B cell (primary cell): ENCODE data around the gene GFAP. TPM values are rescaled to one million over a fixed set of nuclear protein-coding genes. Genes with fewer than 3 reads are reported as not detected.
A peak's percentile ranks its signal among the peaks of the same experiment; 100 is the strongest.

Experiments used
- ATAC-seq: fragments of 200-7000 bp; cut with Tn5 transposase; one replicate; pipeline ENCODE4 v1.10.0; 2021; ENCODE audit warnings: low read depth, mild to moderate bottlenecking, moderate number of reproducible peaks, moderate library complexity
- CTCF ChIA-PET: fragments of 350-600 bp; sonication (Branson Sonifier 250); formaldehyde crosslinking; loops from one replicate; lab custom pipeline; 2021; ENCODE audit warnings: antibody characterized with exemption, inconsistent platforms; lab: Charles Lee
- POLR2A ChIA-PET: fragments of 350-600 bp; sonication (Branson Sonifier 250); formaldehyde crosslinking; loops from one replicate; lab custom pipeline; 2021; ENCODE audit warnings: antibody characterized with exemption; lab: Charles Lee
- DNase-seq: peaks from one replicate; pipeline ENCODE4 v3.0.0; 2013
- H2AFZ ChIP-seq: 2 replicates; pipeline ENCODE4 v1.6.1; 2012; ENCODE audit warnings: mild to moderate bottlenecking, low read depth, low read length; ENCODE audit not compliant: insufficient read depth, poor library complexity, severe bottlenecking
- H3K27ac ChIP-seq, 2 donors: 1 replicate in 1 of 2; 2 replicates in 1 of 2; pipeline ENCODE4 v1.5.1; 2012 to 2013; ENCODE audit warnings: low read length in 2 of 2, mild to moderate bottlenecking in 2 of 2, moderate library complexity in 1 of 2
- H3K27me3 ChIP-seq, 4 experiments: fragments of 200-600 bp in 1 of 4; sonication (generic) in 1 of 4; replicated peaks in 1 of 4; 1 replicate in 2 of 4; 2 replicates in 2 of 4; pipeline versions ENCODE4 v1.6.1 to v1.7.0; 2013 to 2016; ENCODE audit warnings: low read length in 3 of 4, mild to moderate bottlenecking in 2 of 4, mixed read lengths in 1 of 4, moderate library complexity in 1 of 4; ENCODE audit not compliant: insufficient read depth in 4 of 4, control insufficient read depth in 3 of 4; ENCODE audit errors: control extremely low read depth in 1 of 4
- H3K36me3 ChIP-seq, 2 experiments: replicated peaks in 1 of 2; 1 replicate in 1 of 2; 2 replicates in 1 of 2; pipeline versions ENCODE4 v1.6.1 to v1.7.1; 2013; ENCODE audit warnings: low read length in 1 of 2; ENCODE audit not compliant: insufficient read depth in 2 of 2, control insufficient read depth in 1 of 2; ENCODE audit errors: control extremely low read depth in 1 of 2, extremely low read depth in 1 of 2
- H3K4me1 ChIP-seq, 2 donors: fragments of 200-600 bp in 1 of 2; sonication (generic) in 1 of 2; 1 replicate in 1 of 2; 2 replicates in 1 of 2; pipeline versions ENCODE4 v1.5.1 to v1.6.1; 2013 to 2017; ENCODE audit warnings: low read length in 2 of 2; ENCODE audit not compliant: control insufficient read depth in 2 of 2, insufficient read depth in 2 of 2
- H3K4me2 ChIP-seq: replicated peaks from 2 replicates; pipeline ENCODE3; 2012; ENCODE audit warnings: mild to moderate bottlenecking, low read depth, low read length; ENCODE audit not compliant: poor library complexity, severe bottlenecking
- H3K4me3 ChIP-seq, 5 experiments: fragments of 200-600 bp in 1 of 5; sonication (generic) in 1 of 5; 1 replicate in 3 of 5; 2 replicates in 2 of 5; pipeline versions ENCODE4 v1.5.1 to v1.7.0; 2011 to 2016; ENCODE audit warnings: low read length in 4 of 5, mild to moderate bottlenecking in 4 of 5, low read depth in 2 of 5, control low read depth in 1 of 5, moderate library complexity in 1 of 5; ENCODE audit not compliant: insufficient read depth in 1 of 5; ENCODE audit errors: control extremely low read depth in 1 of 5, extremely low read depth in 1 of 5
- H3K79me2 ChIP-seq: fragments of 200-600 bp; sonication (generic); one replicate; pipeline ENCODE4 v1.6.0; 2016; ENCODE audit warnings: low read length; ENCODE audit not compliant: control insufficient read depth, insufficient read depth
- H3K9ac ChIP-seq: fragments of 200-600 bp; sonication (generic); 2 replicates; pipeline ENCODE4 v1.6.1; 2017; ENCODE audit warnings: mild to moderate bottlenecking, low read length, moderate library complexity
- H3K9me3 ChIP-seq, 3 donors: one replicate each; pipeline versions ENCODE4 v1.6.1 to v1.7.1; 2013; ENCODE audit warnings: low read length in 2 of 3; ENCODE audit not compliant: control insufficient read depth in 2 of 3, insufficient read depth in 1 of 3; ENCODE audit errors: control extremely low read depth in 1 of 3
- H4K20me1 ChIP-seq: 2 replicates; pipeline ENCODE4 v1.6.0; 2012; ENCODE audit warnings: mild to moderate bottlenecking, low read length; ENCODE audit not compliant: insufficient read depth, control insufficient read depth, poor library complexity, severe bottlenecking
- H3K27ac Mint-ChIP-seq: one replicate; pipeline ENCODE4 v1.8.0; 2021; ENCODE audit warnings: mixed read lengths
- H3K27me3 Mint-ChIP-seq: one replicate; pipeline ENCODE4 v1.8.0; 2021; ENCODE audit warnings: mixed read lengths
- H3K4me1 Mint-ChIP-seq: one replicate; pipeline ENCODE4 v1.8.0; 2021; ENCODE audit warnings: mixed read lengths
- H3K4me3 Mint-ChIP-seq: one replicate; pipeline ENCODE4 v1.8.0; 2021; ENCODE audit warnings: mixed read lengths
- H3K9me3 Mint-ChIP-seq: one replicate; pipeline ENCODE4 v1.8.0; 2022; ENCODE audit warnings: mixed read lengths; ENCODE audit not compliant: insufficient read depth
- CTCF ChIP-seq: fragments of 200-600 bp; IDR thresholded peaks from one replicate; pipeline ENCODE4 v1.8.0; 2022; ENCODE audit warnings: antibody characterized with exemption, mild to moderate bottlenecking
- EZH2 ChIP-seq: IDR thresholded peaks from 2 replicates; pipeline ENCODE4 v1.6.1; 2012; ENCODE audit warnings: borderline replicate concordance, low read depth, mild to moderate bottlenecking, moderate library complexity, low read length; ENCODE audit not compliant: insufficient read depth, poor library complexity, severe bottlenecking
- WGBS: methylation state at CpG from one replicate; pipeline ENCODE4 v1.1.5; 2013; ENCODE audit warnings: missing lambda C conversion rate; ENCODE audit not compliant: insufficient coverage; 5-methylcytosine and 5-hydroxymethylcytosine counted together
- intact Hi-C: fragments of 100-400 bp; cut with micrococcal nuclease; formaldehyde crosslinking; loops from one replicate; pipeline ENCODE4 v1.10.0; 2022
- polyA plus RNA-seq: library from polyadenylated mRNA; depleted of rRNA; stranded (reverse); fragments of >200 nt; gene quantifications from 2 replicates; pipeline ENCODE4 v1.2.3, GENCODE V29; 2012
- total RNA-seq, 2 donors: library from RNA; stranded (reverse); fragments of 120-200 nt in 1 of 2; gene quantifications; 1 replicate in 1 of 2; 2 replicates in 1 of 2; pipeline versions ENCODE4 v1.2.3 to v1.2.4, GENCODE V29; 2013 to 2022

Gene GFAP
- total and polyA plus RNA-seq, 2 donors (not counting 1 experiment from before 2014, with no cell fraction given) = not detected

DNA sequence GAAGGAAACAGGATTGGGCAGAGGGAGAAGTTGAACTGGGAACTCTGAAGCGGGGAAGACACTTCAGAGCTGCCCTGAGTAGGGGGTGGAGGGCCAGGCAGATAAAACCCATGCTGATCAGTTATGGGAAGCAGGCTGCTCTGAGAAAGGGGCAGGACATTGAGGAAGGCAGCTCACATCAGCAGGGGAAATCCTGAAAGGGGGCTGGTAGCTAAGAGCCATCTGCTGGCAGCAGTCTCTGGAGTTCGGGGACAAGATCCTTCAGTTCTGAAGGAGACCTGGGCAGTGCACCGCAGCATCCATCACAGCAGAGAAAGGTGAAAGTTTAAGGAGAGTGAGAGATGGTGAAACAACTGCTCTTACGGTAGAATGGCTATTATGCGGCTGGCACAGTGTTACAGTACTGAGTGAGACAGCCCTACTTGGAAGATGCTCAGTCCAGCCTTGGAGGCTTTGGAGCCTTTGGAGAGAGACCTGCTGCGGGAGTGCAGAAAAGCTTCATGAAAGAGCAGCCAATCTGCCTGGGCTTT, 37.7 kb upstream of the GFAP start:
- DNase-seq (no peak), ATAC-seq (no peak)
- no peak overlapping the region for H3K27ac ChIP-seq
- POLR2A ChIA-PET = no interaction called here
- H4K20me1 ChIP-seq = no peaks in the 10 kb centered on the region
- no peaks in the 10 kb centered on the region for H3K9me3 ChIP-seq
- H3K9ac ChIP-seq = no peak overlapping the region
- H3K4me1 Mint-ChIP-seq = peaks cover 4% of the 10 kb centered on the region
- H3K4me1 ChIP-seq = peaks cover 3 to 5% of the 10 kb centered on the region in 2 donors
- no peaks in the 10 kb centered on the region for H3K36me3 ChIP-seq
- no peak overlapping the region for H3K4me3 ChIP-seq
- CTCF ChIA-PET = no interaction called here
- H3K9me3 Mint-ChIP-seq = no peaks in the 10 kb centered on the region
- intact Hi-C loops = no loop called here
- WGBS = 91% methylated on average over 6 of the region's 6 CpGs
- H3K79me2 ChIP-seq = no peaks in the 10 kb centered on the region
- H3K4me3 Mint-ChIP-seq = no peak overlapping the region
- no peak overlapping the region for H3K4me2 ChIP-seq
- no peak overlapping the region for H3K27ac Mint-ChIP-seq
- H3K27me3 ChIP-seq = peaks cover 0 to 13% (median 2%) of the 10 kb centered on the region in 4 experiments
- peaks cover 20% of the 10 kb centered on the region for H3K27me3 Mint-ChIP-seq
- TF ChIP-seq EZH2 = no peak
- no peak for TF ChIP-seq CTCF
- no peak overlapping the region for H2AFZ ChIP-seq

- peak overlapping the region; percentile 62 to 79 (median 67) for H3K4me3 ChIP-seq
- WGBS = 31% methylated on average over 2 of the region's 7 CpGs
- POLR2A ChIA-PET = no interaction called here
These were observed 33.1 kb upstream of the GFAP start for GRCh38 chr17:44948315-44948795.

More at GRCh38 chr17:44948315-44948795, 33.1 kb upstream of the GFAP start:
- H4K20me1 ChIP-seq = no peaks in the 10 kb centered on the region
- H3K27me3 ChIP-seq = peaks cover 0 to 4% (median 4%) of the 10 kb centered on the region in 4 experiments
- peak overlapping the region; percentile 65 for H3K9ac ChIP-seq
- no peak overlapping the region for H3K27ac ChIP-seq
- intact Hi-C loops = no loop called here
- DNase-seq (peak; percentile 31), ATAC-seq (no peak)
- H3K27ac Mint-ChIP-seq = peak overlapping the region; percentile 95
- CTCF ChIA-PET = no interaction called here
- peak overlapping the region; percentile 97 for H3K4me2 ChIP-seq
- H3K4me3 Mint-ChIP-seq = peak overlapping the region; percentile 99
- no peaks in the 10 kb centered on the region for H3K9me3 ChIP-seq
- no peaks in the 10 kb centered on the region for H3K9me3 Mint-ChIP-seq
- peaks cover 6% of the 10 kb centered on the region for H3K27me3 Mint-ChIP-seq
- H3K36me3 ChIP-seq = no peaks in the 10 kb centered on the region
- peak overlapping the region; percentile 79 for H2AFZ ChIP-seq
- peaks cover 7 to 15% of the 10 kb centered on the region in 2 donors for H3K4me1 ChIP-seq
- H3K4me1 Mint-ChIP-seq = peaks cover 8% of the 10 kb centered on the region
- no peak for TF ChIP-seq CTCF
- H3K79me2 ChIP-seq = peaks cover 35% of the 10 kb centered on the region
